NCI-H748 (cell line): ENCODE measurements around the gene ASIC1.
A peak's percentile ranks its signal among the peaks of the same experiment; 100 is the strongest.
"Not testable (repeated sequence)": the region's sequence is repeated elsewhere in the genome, so short reads cannot be mapped to it uniquely, and the experiment has no call there.

Source experiments
- DNase-seq: peaks from one replicate; lab custom pipeline; 2025; ENCODE audit not compliant: unreplicated experiment; lab: John Stamatoyannopoulos, UW

Gene ASIC1

GRCh38 chr12:50084409-50084774 is 27.0 kb downstream of the ASIC1 start:
- DNase-seq, result not testable (repeated sequence)

- peak; percentile 99 for DNase-seq
These were observed 27.6 kb downstream of the ASIC1 start, which contains the start of gene SMARCD1 for GRCh38 chr12:50084775-50085614. Gene SMARCD1 (plus strand): TSS chr12:50085342. CDS start chr12:50085370, 28 bp downstream.

- no peak for DNase-seq
These were observed 28.2 kb downstream of the ASIC1 start for GRCh38 chr12:50085615-50086072.

GRCh38 chr12:50086148-50086547 is 28.8 kb downstream of the ASIC1 start:
- DNase-seq, result no peak

- DNase-seq, result no peak
These were observed 29.8 kb downstream of the ASIC1 start for GRCh38 chr12:50087151-50087550.

- no peak for DNase-seq
These were observed 30.6 kb downstream of the ASIC1 start for GRCh38 chr12:50087995-50088394.

GRCh38 chr12:50088577-50089335 is 31.4 kb downstream of the ASIC1 start:
- DNase-seq, result peak; percentile 76

GRCh38 chr12:50089730-50090129 is 32.3 kb downstream of the ASIC1 start:
- DNase-seq, result no peak

- DNase-seq, result no peak
These were observed 33.0 kb downstream of the ASIC1 start for GRCh38 chr12:50090391-50090790.

- no peak for DNase-seq
These were observed 40.6 kb downstream of the ASIC1 start for GRCh38 chr12:50097952-50098351.

- no peak for DNase-seq
These were observed 42.1 kb downstream of the ASIC1 start for GRCh38 chr12:50099302-50100008.

- DNase-seq, result no peak
These were observed 43.2 kb downstream of the ASIC1 start for GRCh38 chr12:50100561-50100960.

- DNase-seq, result peak; percentile 9
These were observed 44.3 kb downstream of the ASIC1 start for GRCh38 chr12:50101663-50102062.

GRCh38 chr12:50102131-50102531 is 44.7 kb downstream of the ASIC1 start:
- no peak for DNase-seq

- DNase-seq, result no peak
These were observed 45.4 kb downstream of the ASIC1 start for GRCh38 chr12:50102646-50103309.

GRCh38 chr12:50103351-50103750 is 46.0 kb downstream of the ASIC1 start:
- no peak for DNase-seq

- DNase-seq, result peak; percentile 52
These were observed 46.4 kb downstream of the ASIC1 start, which contains the start of gene GPD1 for GRCh38 chr12:50103767-50104321. Gene GPD1 (plus strand): TSS chr12:50104008. CDS start chr12:50104051, 43 bp downstream.

GRCh38 chr12:50104417-50105366 is 47.3 kb downstream of the ASIC1 start:
- no peak for DNase-seq

GRCh38 chr12:50105913-50106450 is 48.6 kb downstream of the ASIC1 start:
- no peak for DNase-seq
